GM23338 (cell line): ENCODE data around the gene TREML2. TPM values are rescaled to one million over a fixed set of nuclear protein-coding genes. Genes with fewer than 3 reads are reported as not detected.

ENCODE experiments used
- ATAC-seq: fragments of 200-7000 bp; cut with Tn5 transposase; 3 replicates; pipeline ENCODE4 v1.9.1; 2020
- DNase-seq: peaks from one replicate; pipeline ENCODE4 v3.0.0-alpha.2; 2015; ENCODE audit warnings: low spot score
- H2AFZ ChIP-seq: fragments of 200-600 bp; sonication (generic); 2 replicates; pipeline ENCODE4 v1.8.0; 2016; ENCODE audit warnings: antibody characterized with exemption, mild to moderate bottlenecking, moderate library complexity
- H3F3A ChIP-seq: fragments of 200-600 bp; sonication (generic); replicated peaks from 2 replicates; pipeline ENCODE4 v1.8.0; 2017; ENCODE audit warnings: antibody characterized with exemption, mixed run types, low read depth
- H3K27ac ChIP-seq: fragments of 200-600 bp; sonication (generic); 2 replicates; pipeline ENCODE4 v1.6.1; 2016; ENCODE audit warnings: low read depth
- H3K27me3 ChIP-seq: fragments of 200-600 bp; sonication (generic); 2 replicates; pipeline ENCODE4 v1.8.0; 2016; ENCODE audit warnings: mild to moderate bottlenecking, mixed run types, moderate library complexity; ENCODE audit not compliant: insufficient read depth
- H3K36me3 ChIP-seq: fragments of 200-600 bp; sonication (generic); 2 replicates; pipeline ENCODE4 v1.8.0; 2016; ENCODE audit warnings: mild to moderate bottlenecking; ENCODE audit not compliant: insufficient read depth
- H3K4me1 ChIP-seq: fragments of 200-600 bp; sonication (generic); 2 replicates; pipeline ENCODE4 v1.8.0; 2016; ENCODE audit warnings: mild to moderate bottlenecking, moderate library complexity; ENCODE audit not compliant: insufficient read depth
- H3K4me2 ChIP-seq: fragments of 200-600 bp; sonication (generic); 2 replicates; pipeline ENCODE4 v1.7.1; 2017; ENCODE audit warnings: mixed run types
- H3K4me3 ChIP-seq: fragments of 200-600 bp; sonication (generic); 2 replicates; pipeline ENCODE4 v1.6.1; 2016; ENCODE audit warnings: mixed run types
- H3K79me2 ChIP-seq: fragments of 200-600 bp; sonication (generic); replicated peaks from 2 replicates; pipeline ENCODE4 v1.8.0; 2017; ENCODE audit warnings: mild to moderate bottlenecking; ENCODE audit not compliant: insufficient read depth
- H3K9me2 ChIP-seq: fragments of 200-600 bp; sonication (generic); 2 replicates; pipeline ENCODE4 v1.8.0; 2017; ENCODE audit not compliant: insufficient read depth
- H4K20me1 ChIP-seq: fragments of 200-600 bp; sonication (generic); replicated peaks from 2 replicates; pipeline ENCODE4 v1.8.0; 2017; ENCODE audit warnings: mild to moderate bottlenecking; ENCODE audit not compliant: insufficient read depth
- H3K27ac Mint-ChIP-seq: 2 replicates; pipeline ENCODE4 v1.8.0; 2020; ENCODE audit warnings: inconsistent platforms, mild to moderate bottlenecking, moderate library complexity, mixed read lengths
- H3K27me3 Mint-ChIP-seq: 3 replicates; pipeline ENCODE4 v1.8.0; 2022; ENCODE audit warnings: low read depth, mild to moderate bottlenecking, moderate library complexity, mixed read lengths, inconsistent platforms; ENCODE audit not compliant: insufficient read depth, poor library complexity
- H3K36me3 Mint-ChIP-seq: 3 replicates; pipeline ENCODE4 v1.8.0; 2021; ENCODE audit warnings: low read depth, mild to moderate bottlenecking, inconsistent platforms, moderate library complexity, mixed read lengths
- H3K4me1 Mint-ChIP-seq: 3 replicates; pipeline ENCODE4 v1.8.0; 2020; ENCODE audit warnings: mild to moderate bottlenecking, inconsistent platforms, mixed read lengths
- H3K4me3 Mint-ChIP-seq: 3 replicates; pipeline ENCODE4 v1.8.0; 2021; ENCODE audit warnings: moderate library complexity, mild to moderate bottlenecking, inconsistent platforms, mixed read lengths
- H3K9me3 Mint-ChIP-seq: 3 replicates; pipeline ENCODE4 v1.8.0; 2020; ENCODE audit warnings: moderate library complexity, mild to moderate bottlenecking, inconsistent platforms, mixed read lengths
- CREB1 ChIP-seq: fragments of 250-450 bp; sonication (Bioruptor Pico); IDR thresholded peaks from 2 replicates; pipeline ENCODE4 v1.5.0; 2020; ENCODE audit warnings: low read depth, mild to moderate bottlenecking, moderate library complexity
- CTCF ChIP-seq, 2 experiments: fragments of 200-600 bp in 1 of 2; sonication (generic) in 1 of 2; conservative IDR thresholded peaks; 2 replicates each; pipeline versions ENCODE4 v1.5.1 to v1.6.1; 2016 to 2017; ENCODE audit warnings: antibody characterized with exemption in 2 of 2, low read depth in 2 of 2, mild to moderate bottlenecking in 2 of 2, moderate library complexity in 1 of 2
- ETS1 ChIP-seq: IDR thresholded peaks from 2 replicates; pipeline ENCODE4 v1.6.1; 2016; ENCODE audit warnings: antibody characterized with exemption
- JUNB ChIP-seq: IDR thresholded peaks from one replicate; pipeline ENCODE4 v1.6.1; 2016; ENCODE audit warnings: antibody characterized with exemption; ENCODE audit not compliant: unreplicated experiment
- NANOG ChIP-seq: IDR thresholded peaks from 2 replicates; pipeline ENCODE4 v1.6.1; 2016; ENCODE audit warnings: antibody characterized with exemption, borderline replicate concordance
- STAT1 ChIP-seq: IDR thresholded peaks from one replicate; pipeline ENCODE4 v1.6.1; 2016; ENCODE audit warnings: antibody characterized with exemption; ENCODE audit not compliant: unreplicated experiment
- ZNF114 ChIP-seq: fragments of 250-450 bp; sonication (Bioruptor Pico); IDR thresholded peaks from 2 replicates; pipeline ENCODE4 v1.5.0; 2020; ENCODE audit warnings: mild to moderate bottlenecking, moderate library complexity
- ZNF462 ChIP-seq: fragments of 250-450 bp; sonication (Bioruptor Pico); IDR thresholded peaks from 2 replicates; pipeline ENCODE4 v1.5.0; 2020; ENCODE audit warnings: mild to moderate bottlenecking, moderate library complexity
- polyA plus RNA-seq: library from polyadenylated mRNA; unstranded; fragments of >200 nt; fragmentation: Nextera tagmentation; extraction: Ambion mirVana; gene quantifications from 2 replicates; pipeline ENCODE4 v1.2.1, GENCODE V29; 2016
- total RNA-seq: library from RNA; depleted of rRNA; stranded (reverse); fragments of >200 nt; shearing (Covaris generic); gene quantifications from 2 replicates; pipeline ENCODE4 v1.2.3, GENCODE V29; 2014

The TREML2 gene
- total and polyA plus RNA-seq, 2 experiments from 2014 or later: 0.07 TPM; not detected in 1

GRCh38 chr6:41150671-41151070, 50.3 kb downstream of the TREML2 start:
- H4K20me1 ChIP-seq: no peaks in the 10 kb centered on the region
- H3F3A ChIP-seq: no peaks in the 10 kb centered on the region
- no peak overlapping the region for H2AFZ ChIP-seq
- no peaks in the 10 kb centered on the region for H3K36me3 ChIP-seq
- H3K27ac Mint-ChIP-seq: no peak overlapping the region
- no peak overlapping the region for H3K4me3 ChIP-seq
- H3K36me3 Mint-ChIP-seq: no peaks in the 10 kb centered on the region
- H3K9me2 ChIP-seq: 0 out of 2 replicates have a peak, but pooled peaks cover 3% of the 10 kb centered on the region
- H3K4me2 ChIP-seq: no peak overlapping the region
- ATAC-seq: peak; percentile 65
- H3K9me3 Mint-ChIP-seq: no peaks in the 10 kb centered on the region
- H3K27me3 Mint-ChIP-seq: peaks cover 10% of the 10 kb centered on the region
- DNase-seq: no peak
- peaks cover 9% of the 10 kb centered on the region for H3K4me1 ChIP-seq
- no peaks in the 10 kb centered on the region for H3K27me3 ChIP-seq
- no peak overlapping the region for H3K27ac ChIP-seq
- H3K4me3 Mint-ChIP-seq: no peak overlapping the region
- TF ChIP-seq CTCF (conservative IDR thresholded peaks at IDR 0.05; ENCODE audit: low read depth in 2 of 2) (peak; percentile 12 to 43; a peak in 2 of 4 replicates), NANOG (no peak)
- H3K79me2 ChIP-seq: no peaks in the 10 kb centered on the region
- H3K4me1 Mint-ChIP-seq: peaks cover 8% of the 10 kb centered on the region

- no peaks in the 10 kb centered on the region for H3K9me3 Mint-ChIP-seq
- peaks cover 7% of the 10 kb centered on the region for H3K27me3 Mint-ChIP-seq
- H4K20me1 ChIP-seq: no peaks in the 10 kb centered on the region
- H3K4me3 Mint-ChIP-seq: no peak overlapping the region
- H3K4me1 Mint-ChIP-seq: no peaks in the 10 kb centered on the region
- DNase-seq (no peak), ATAC-seq (no peak)
- H3K79me2 ChIP-seq: no peaks in the 10 kb centered on the region
- no peak overlapping the region for H3K4me3 ChIP-seq
- H3K4me1 ChIP-seq: no peaks in the 10 kb centered on the region
- H3F3A ChIP-seq: no peaks in the 10 kb centered on the region
- H3K27ac ChIP-seq: no peak overlapping the region
- no peak overlapping the region for H2AFZ ChIP-seq
- no peaks in the 10 kb centered on the region for H3K9me2 ChIP-seq
- no peak overlapping the region for H3K4me2 ChIP-seq
- H3K27ac Mint-ChIP-seq: no peak overlapping the region
- no peaks in the 10 kb centered on the region for H3K36me3 Mint-ChIP-seq
- no peaks in the 10 kb centered on the region for H3K36me3 ChIP-seq
- H3K27me3 ChIP-seq: no peaks in the 10 kb centered on the region
- TF ChIP-seq JUNB (no peak), STAT1 (no peak), ZNF114 (CRISPR knock-in tag) (no peak), CREB1 (CRISPR knock-in tag) (no peak), ETS1 (no peak), ZNF462 (no peak), CTCF (conservative IDR thresholded peaks at IDR 0.05; ENCODE audit: low read depth in 2 of 2) (no peak)
Measured at GRCh38 chr6:41147917-41148316, 53.0 kb downstream of the TREML2 start.
